NCI-H1417 (cell line): ENCODE measurements around the gene ATG7.
"Not testable (repeated sequence)": the region's sequence is repeated elsewhere in the genome, so short reads cannot be mapped to it uniquely, and the experiment has no call there.

Experiments
- DNase-seq, 3 experiments: peaks; one replicate each; lab custom pipeline; 2025; lab: John Stamatoyannopoulos, UW

ATG7 gene

DNA sequence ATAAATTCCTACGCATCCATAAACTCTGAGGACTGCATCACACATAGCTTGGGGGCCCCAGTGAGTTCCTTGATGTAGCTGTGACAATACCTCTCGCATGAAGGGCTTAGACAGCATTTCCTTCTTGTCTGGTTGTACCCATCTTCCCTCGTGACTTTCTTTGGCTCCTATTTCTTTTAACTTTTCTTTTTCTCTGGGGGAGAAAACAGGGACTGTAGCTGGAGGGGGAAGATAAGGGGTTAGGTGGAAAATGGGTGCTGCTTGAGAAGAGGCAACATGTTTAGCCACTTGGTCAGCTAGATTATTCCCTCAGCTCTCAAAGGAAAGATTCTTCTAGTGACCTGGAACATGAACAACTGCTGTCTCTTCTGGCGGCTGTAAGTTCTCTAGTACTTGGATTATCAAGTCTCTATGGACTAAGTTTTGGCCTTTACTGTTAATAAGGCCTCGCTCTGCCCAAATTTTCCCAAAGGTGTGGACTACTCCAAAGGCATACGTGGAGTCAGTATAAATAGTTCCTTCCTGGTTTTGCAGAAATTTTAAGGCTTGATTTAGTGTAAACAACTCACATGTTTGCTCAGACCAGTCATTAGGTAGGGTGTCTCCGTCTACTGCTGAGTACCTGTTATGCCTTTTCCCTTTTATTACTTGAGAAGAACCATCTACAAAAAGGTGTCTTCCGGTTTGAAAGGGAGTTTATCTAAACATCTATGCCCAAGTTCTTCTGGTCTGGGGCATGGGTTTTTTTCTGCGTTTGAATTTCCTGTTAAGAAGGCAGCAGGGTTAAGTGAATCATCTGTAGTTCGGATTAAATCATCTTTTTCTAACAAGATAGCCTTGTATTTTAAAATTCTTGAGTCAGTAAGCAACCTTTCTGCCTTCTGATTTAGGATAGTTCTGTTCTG is 21.0 kb upstream of the ATG7 start:
- DNase-seq, result no peak

DNA sequence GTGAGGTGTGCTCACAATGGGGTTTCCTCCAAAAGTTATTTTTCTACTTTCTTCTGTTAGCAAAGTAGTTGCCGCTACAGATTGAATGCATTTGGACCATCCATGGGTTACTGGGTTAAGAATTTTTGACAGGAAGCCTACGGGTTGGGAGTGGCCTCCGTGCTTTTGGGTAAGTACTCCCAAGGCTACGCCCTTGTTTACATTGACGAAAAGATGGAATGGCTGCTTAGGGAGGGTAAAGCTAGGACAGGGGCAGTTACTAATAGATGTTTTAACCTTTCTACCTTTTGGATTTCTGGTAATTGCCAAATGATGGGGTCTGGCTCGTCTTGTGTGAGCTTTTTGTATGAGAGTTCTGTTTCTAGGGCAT is 20.4 kb upstream of the ATG7 start:
- no peak for DNase-seq

DNA sequence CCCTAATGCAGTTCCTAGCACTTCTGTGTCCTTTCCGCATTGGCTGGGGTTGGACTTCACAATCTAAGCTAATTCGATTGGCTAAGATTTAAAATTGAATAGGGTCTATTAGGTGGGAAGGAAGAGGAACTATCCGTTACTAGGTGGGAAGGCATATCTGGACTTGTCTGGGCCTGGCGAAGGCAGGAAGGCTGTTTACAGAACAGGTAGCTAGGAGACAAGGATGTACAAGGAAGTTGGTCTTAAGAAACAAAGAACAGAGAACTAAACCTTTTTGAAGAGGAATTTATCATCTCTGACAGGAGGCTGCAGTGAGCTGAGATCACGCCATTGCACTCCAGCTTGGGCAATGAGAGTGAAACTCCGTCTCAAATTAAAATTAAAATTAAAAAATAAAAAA is 17.3 kb upstream of the ATG7 start:
- DNase-seq, result no peak

DNA sequence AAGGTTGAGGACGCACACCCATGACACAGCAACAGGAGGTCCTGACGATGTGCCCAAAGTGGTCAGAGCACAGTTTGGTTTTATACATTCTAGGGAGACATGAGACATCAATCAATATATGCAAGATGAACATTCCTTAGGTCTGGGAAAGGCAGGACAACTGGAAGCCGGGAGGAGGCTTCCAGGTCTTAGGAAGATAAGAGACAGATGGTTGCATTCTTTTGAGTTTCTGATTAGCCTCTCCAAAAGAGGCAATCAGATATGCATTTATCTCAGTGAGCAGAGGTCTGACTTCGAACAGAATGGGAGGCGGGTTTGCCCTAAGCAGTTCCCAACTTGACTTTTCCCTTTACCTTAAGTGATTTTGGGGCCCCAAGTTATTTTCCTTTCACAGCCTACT is 16.7 kb upstream of the ATG7 start:
- DNase-seq, result not testable (repeated sequence)

DNA sequence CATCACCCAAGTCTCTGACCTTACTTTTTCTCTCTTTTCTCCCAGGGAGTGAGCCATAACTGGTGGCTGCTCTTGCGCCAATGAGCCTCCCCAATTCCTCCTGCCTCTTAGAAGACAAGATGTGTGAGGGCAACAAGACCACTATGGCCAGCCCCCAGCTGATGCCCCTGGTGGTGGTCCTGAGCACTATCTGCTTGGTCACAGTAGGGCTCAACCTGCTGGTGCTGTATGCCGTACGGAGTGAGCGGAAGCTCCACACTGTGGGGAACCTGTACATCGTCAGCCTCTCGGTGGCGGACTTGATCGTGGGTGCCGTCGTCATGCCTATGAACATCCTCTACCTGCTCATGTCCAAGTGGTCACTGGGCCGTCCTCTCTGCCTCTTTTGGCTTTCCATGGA is 13.2 kb upstream of the ATG7 start:
- DNase-seq, result no peak

DNA sequence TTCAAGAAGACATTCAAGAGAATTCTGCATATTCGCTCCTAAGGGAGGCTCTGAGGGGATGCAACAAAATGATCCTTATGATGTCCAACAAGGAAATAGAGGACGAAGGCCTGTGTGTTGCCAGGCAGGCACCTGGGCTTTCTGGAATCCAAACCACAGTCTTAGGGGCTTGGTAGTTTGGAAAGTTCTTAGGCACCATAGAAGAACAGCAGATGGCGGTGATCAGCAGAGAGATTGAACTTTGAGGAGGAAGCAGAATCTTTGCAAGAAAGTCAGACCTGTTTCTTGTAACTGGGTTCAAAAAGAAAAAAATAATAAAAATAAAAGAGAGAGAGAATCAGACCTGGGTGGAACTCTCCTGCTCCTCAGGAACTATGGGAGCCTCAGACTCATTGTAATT is 11.7 kb upstream of the ATG7 start:
- DNase-seq, result no peak

DNA sequence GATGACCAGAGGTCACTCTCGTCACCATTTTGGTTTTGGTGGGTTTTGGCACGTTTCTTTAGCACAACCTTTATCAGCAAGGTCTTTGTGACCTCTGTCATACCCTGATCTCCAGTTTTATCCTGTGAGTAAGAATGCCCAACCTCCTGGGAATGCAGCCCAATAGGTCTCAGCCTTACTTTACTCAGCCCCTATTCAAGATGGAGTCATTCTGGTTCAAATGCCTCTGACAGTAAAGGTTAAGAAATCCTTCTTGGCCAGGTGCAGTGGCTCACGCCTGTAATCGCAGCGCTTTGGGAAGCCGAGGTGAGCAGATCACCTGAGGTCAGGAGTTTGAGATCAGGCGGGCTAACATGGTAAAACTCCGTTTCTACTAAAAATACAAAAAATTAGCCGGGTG is 3.2 kb upstream of the ATG7 start:
- DNase-seq, result no peak

- no peak for DNase-seq
Observed at GRCh38 chr3:11272906-11273574, 843 bp downstream of the ATG7 start.

DNA sequence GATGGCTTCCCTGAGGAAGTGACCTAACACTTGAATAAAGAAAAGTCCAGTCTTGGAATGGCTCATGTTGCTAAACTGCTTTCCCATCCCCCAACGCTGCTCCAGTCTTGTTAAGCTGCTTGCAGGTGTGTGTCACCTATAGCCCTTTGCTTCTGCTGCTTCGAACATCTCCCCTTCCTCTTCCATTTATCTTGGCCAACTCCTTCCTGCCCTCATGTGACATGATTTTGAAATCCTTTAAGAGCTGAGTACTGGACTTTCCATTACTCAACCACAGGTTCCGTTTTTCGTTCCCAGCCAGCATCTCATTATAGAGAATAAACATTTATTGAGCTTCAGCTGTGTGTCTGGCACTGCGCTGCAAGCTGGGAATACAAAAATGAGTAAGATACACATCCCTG is 1.7 kb downstream of the ATG7 start:
- DNase-seq, result no peak

GRCh38 chr3:11274566-11275142 is 2.5 kb downstream of the ATG7 start:
- DNase-seq, result no peak

GRCh38 chr3:11275926-11276325 is 3.7 kb downstream of the ATG7 start:
- DNase-seq, result no peak

DNA sequence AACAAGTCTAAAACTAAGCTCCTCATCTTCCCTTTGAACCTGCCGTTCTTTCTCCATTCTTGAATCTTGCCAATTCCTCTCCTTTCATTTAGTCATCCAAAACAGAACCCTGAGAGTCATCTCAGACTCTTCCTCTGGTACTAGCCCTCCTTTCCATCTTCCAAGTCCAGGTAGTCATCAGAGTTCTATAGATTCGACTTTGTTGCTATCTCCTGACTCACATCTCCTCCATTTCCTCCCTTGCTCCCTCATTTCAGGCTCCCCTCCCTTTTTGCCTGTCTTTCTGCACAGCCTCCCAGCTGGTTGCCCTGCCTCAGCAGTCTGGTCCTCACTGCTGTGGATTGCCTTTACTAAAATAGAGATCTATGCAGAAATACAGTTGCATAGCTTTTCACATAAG is 4.7 kb downstream of the ATG7 start:
- no peak for DNase-seq

DNA sequence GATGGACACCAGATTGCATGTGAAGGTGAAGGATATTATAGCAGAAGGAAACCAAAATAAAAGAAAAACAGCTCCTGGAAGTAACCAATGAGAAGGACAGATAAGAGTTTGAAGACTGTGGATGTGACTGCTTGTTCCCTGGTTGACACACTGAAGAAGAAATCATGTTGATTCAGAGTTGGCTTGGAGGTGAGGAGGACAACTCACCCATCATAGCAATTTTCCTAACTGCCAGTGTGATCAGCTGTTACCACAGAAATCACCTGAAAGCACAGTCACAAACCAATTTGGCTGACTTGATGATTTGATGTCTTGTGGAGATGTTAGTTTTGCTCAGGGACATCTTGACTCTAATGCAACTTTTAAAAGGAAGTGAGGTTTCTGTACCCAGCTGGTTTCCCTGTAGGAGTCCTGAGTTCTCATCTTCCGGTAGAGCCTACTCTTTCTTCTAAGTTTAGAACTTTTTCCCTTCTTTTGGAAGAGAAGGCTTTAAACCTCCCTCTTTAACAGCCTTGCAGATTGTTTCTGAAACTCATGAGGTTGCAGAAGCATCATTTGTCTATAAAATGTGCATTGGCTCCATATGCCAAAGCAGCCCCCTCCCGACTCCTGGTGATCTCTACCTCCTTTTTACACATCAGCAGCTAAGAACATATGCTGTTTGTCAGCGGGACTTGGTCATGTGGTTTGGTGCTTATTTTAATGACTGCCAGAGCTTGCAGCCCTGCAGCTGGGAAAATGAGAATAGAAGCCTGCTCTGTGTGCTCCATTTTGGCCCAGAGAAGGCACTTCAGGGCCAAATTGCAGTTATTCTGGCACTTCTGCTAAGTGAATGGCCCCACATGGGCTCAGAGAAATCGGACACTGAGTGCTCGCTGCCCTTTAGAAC is 10.3 kb downstream of the ATG7 start:
- no peak for DNase-seq

- DNase-seq, result no peak
Observed at GRCh38 chr3:11283139-11283475, 10.9 kb downstream of the ATG7 start.

DNA sequence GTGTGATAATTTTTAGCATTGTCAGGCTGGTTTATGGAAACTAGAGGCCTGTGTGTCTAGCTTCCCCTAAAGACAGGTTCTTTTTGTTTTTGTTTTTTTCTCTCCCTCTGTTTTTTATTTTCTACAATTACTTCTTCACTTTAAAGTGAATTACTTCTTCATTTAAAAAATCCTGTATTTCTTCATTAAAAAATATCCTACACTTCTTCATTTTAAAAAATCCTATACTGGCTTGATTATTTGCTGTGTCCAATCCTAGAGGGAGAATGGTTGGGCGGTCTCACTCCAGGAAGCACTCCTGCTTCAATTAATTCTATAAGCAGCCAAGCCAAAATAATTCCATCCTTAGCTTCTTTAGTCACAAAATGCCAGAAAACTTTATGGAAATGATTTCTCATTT is 11.8 kb downstream of the ATG7 start:
- no peak for DNase-seq

DNA sequence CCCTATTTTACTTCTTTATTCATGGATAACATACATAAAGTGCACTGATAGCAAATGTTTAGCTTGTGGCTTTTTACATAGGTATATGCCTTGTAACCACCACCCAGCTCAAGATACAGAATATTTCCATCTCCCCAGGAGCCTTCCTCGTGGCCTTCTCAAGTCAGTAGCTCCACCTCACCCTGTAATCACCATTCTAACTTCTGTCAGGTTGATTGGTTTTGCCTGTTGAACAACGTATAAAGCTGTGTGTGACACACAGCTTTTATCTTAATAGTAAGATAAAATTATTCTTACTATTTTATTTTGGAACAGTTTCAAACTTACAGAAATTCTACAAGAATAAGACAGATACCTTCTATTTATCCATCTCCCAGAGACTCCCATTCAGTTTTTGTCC is 13.3 kb downstream of the ATG7 start:
- DNase-seq, result no peak

GRCh38 chr3:11287404-11287803 is 15.2 kb downstream of the ATG7 start:
- no peak for DNase-seq

- DNase-seq, result no peak
Observed at GRCh38 chr3:11288021-11288491, 15.9 kb downstream of the ATG7 start.

DNA sequence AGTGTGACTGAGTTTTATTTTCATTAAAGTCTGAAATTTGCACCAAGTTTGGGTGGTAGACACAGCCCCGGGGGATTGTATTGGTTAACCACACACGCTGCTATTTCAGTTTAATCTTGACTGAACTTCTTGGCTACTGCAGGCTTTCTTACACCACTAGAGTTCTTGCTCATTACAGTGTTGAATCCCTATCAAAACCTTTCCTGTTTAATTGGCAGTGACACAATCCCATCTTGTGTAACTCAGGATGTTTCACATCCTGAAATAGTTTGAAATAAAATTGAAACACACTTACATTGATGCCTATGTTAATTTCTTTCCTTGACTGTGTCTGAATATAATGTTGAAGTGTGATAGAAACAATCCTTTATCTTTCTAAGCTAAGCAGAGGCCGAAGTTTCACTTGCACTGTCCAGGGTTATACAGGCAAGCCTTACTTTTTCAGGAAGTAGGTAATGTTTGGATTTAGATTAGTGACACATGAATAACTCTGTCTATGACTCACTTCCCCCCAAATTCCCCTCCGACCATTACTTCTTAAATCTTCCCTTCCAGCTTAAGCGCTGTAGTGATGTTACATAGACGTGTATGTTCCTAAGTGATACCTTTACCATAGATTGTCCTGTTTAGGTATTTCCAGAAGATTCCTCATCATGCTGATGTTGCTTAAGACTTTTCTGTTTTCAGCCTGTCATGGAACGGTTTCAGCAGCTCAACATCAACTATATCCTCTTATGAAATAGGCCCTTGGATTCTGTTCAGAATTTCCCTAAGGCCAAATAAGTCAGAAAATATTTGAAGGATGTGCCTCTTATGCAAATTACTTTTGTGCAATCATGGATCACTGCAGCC is 16.8 kb downstream of the ATG7 start:
- DNase-seq, result no peak

- no peak for DNase-seq
Observed at GRCh38 chr3:11289864-11290263, 17.7 kb downstream of the ATG7 start.
